MG63 (cell line): ENCODE data around the gene IPCEF1. TPM values are rescaled to one million over a fixed set of nuclear protein-coding genes. Genes with fewer than 3 reads are reported as not detected.
A peak's percentile ranks its signal among the peaks of the same experiment; 100 is the strongest.
"Not testable (repeated sequence)": the region's sequence is repeated elsewhere in the genome, so short reads cannot be mapped to it uniquely, and the experiment has no call there.

Source experiments
- DNase-seq: peaks from one replicate; pipeline ENCODE4 v3.0.0-alpha.2; 2020
- H3K27me3 ChIP-seq: fragments of 250-450 bp; sonication (Bioruptor Pico); 2 replicates; pipeline ENCODE4 v1.5.1; 2020; ENCODE audit warnings: mild to moderate bottlenecking, moderate library complexity
- H3K36me3 ChIP-seq: fragments of 250-450 bp; sonication (Bioruptor Pico); 2 replicates; pipeline ENCODE4 v1.5.1; 2020; ENCODE audit warnings: mild to moderate bottlenecking, moderate library complexity
- H3K4me3 ChIP-seq: fragments of 250-450 bp; sonication (Bioruptor Pico); 2 replicates; pipeline ENCODE4 v1.5.1; 2020; ENCODE audit warnings: mild to moderate bottlenecking, moderate library complexity
- H3K9me3 ChIP-seq: fragments of 250-450 bp; sonication (Bioruptor Pico); 2 replicates; pipeline ENCODE4 v1.5.1; 2020; ENCODE audit warnings: mild to moderate bottlenecking, moderate library complexity
- total RNA-seq: library from RNA; depleted of rRNA; stranded (reverse); fragments of >200 nt; shearing (Covaris generic); gene quantifications from 2 replicates; pipeline ENCODE4 v1.2.3, GENCODE V29; 2014; ENCODE audit warnings: low replicate concordance

IPCEF1 gene
- total RNA-seq, 1 experiment from 2014 or later = not detected

DNA sequence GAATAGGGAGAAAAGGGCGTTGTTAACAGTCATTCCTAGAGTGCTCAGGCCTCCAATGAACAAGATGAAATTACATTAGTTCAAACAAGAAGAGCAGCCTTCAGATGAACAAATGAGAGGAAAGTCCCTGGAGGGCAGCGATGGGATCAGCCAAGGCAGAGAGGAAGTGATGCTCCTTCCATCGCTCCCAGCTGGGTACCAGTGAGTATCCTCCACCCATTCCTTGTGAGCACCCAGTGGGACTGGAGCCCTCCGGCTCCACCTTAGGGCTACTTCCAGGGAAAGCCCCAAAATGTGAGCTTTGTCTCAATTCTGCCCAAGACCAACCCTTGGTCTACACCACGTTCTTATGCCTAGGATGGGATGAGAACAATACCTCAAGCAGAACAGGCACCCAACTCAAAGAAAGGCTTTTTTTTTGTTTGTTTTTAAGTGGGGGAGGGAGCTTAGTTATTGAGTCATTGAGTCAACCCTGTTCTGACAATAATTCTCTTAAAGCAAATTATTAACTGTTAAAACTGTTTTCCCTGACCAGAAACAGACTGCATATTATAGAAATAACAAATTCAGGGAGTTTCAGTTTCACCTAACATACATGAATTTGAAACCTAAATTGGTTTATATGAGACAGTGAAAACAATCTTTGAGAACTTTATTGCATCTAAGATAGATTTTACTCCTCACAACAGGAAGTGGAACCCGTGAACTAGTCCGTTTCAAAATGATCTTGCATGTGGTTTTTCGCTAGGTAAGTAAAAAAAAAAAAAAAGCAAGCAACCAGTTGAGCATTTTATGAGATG, 106.9 kb downstream of the IPCEF1 start:
- Histone ChIP-seq H3K27me3 (no peaks in the 10 kb centered on the region), H3K36me3 (no peaks in the 10 kb centered on the region)

DNA sequence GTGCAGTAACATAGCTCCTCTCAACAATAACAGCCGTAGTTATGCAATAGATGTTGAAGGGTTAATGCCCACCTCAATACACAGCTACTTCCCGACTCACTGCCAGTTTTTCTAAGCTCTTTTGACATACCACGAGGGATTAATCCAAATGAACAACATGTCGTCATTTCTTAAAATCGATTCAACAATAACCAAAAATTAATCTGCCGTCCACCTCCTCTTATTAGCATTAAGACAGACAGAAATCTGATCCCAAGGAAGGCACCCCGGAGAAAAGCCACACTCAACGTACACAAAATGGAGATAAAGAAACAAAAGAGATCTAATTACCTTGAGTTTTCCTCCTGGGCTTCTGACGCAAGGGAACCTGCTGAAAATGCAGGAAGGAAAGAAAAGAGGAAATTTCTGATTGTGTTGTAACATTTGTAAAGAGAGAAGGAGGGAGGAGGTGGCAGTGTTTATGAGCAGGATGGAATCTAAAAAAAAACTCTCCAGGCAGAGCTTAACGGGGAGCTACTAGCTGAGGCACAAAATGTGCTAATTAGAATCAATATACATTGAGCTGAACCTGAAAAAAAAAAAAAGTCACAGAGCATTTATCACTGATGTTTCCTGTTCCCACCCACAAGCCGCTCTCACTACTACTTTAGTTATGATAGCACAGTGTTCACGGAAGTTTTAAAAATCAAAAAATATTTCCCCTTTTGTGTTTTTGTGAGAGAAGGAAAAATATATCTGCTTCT, 109.3 kb downstream of the IPCEF1 start:
- H3K4me3 ChIP-seq = no peak overlapping the region
- no peaks in the 10 kb centered on the region for H3K36me3 ChIP-seq
- H3K27me3 ChIP-seq = no peaks in the 10 kb centered on the region
- no peaks in the 10 kb centered on the region for H3K9me3 ChIP-seq
- DNase-seq = no peak

More for the DNA sequence above, 106.9 kb downstream of the IPCEF1 start:
- DNase-seq = no peak
- Histone ChIP-seq H3K4me3 (no peak overlapping the region), H3K9me3 (no peaks in the 10 kb centered on the region)

DNA sequence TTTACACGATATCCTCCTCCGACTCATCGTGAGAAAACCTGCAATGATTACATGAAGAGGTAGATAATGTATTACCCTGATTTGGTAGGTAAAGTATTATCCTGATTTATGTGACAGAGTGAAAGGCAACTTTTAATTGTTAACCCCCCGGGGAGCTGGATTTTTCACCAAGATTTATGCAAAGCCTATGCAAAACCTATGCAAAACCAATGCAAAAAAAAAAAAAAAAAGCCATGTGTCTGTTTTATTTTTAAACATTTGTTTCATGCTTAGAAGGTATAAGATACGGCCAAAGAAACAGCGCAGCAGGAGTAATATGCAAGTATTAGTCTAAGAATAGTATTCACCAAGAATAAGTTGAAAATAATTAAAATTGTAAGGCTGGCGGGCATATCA, 109.9 kb downstream of the IPCEF1 start:
- no peaks in the 10 kb centered on the region for H3K27me3 ChIP-seq
- no peak for DNase-seq
- H3K36me3 ChIP-seq = no peaks in the 10 kb centered on the region
- no peaks in the 10 kb centered on the region for H3K9me3 ChIP-seq
- no peak overlapping the region for H3K4me3 ChIP-seq

DNA sequence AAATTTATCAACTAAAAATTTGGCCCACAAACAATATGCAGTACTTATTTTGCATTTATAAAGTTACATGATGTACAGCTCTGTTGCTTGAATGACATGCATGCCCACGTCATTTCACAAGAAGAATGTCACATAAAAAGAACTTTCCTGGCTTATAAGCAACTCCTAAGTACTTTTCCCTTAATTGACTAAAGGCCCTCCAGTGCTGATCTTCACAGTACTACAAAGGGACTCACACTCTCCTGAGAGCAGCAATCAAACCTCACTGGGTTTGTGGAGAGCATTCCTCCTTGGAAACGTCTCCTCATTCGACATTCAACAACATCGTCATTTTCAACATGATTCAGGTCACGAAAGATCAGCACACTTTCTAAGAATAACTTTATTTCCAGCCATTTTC, 111.1 kb downstream of the IPCEF1 start:
- H3K9me3 ChIP-seq = no peaks in the 10 kb centered on the region
- no peaks in the 10 kb centered on the region for H3K36me3 ChIP-seq
- no peaks in the 10 kb centered on the region for H3K27me3 ChIP-seq
- H3K4me3 ChIP-seq = no peak overlapping the region
- no peak for DNase-seq

DNA sequence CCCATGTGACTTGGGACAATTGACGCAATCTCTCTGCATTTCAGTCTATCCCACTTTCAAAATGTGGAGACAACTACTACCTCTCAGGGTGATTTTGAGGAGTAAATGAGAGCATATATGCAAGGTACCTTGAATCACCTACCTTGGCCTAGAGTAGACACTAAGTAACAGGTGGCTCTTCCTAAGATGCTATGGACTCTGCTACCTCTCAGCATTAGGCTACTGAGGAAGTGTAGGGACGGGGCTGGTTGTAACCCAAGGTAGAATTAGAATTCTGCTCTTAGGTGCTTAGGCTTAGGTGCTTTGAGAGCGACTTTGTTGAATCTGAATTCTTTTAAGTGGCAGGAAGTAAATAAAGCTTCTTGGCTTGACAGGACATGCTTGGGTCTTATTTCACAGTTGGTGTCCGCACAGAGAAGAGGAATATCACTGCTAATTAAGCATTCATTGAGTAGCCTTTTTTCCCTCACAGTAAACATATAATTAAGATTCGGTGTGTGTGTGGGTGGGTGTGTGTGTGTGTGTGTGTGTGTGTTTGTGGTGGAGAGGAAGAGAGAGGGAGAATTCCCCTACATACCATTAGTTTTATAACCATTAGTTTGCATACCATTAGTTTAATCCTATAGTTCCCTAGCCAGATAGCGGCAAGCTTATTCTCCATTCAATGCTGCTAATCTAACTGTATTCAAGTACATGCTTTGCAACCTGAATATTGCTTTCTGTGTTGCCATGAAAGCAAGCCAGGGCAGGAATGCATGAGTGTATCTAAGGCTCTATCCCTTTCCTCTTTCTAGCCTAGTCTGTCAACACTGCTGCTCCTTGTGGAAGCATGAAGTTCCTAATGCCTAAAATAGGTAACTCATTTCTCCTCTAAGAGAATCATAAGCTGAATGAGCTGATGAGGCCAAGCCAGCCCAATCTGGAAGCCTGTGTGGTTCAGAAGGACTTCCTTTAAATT, 112.5 kb downstream of the IPCEF1 start:
- no peak for DNase-seq
- Histone ChIP-seq H3K36me3 (no peaks in the 10 kb centered on the region), H3K27me3 (no peaks in the 10 kb centered on the region), H3K4me3 (no peak overlapping the region), H3K9me3 (no peaks in the 10 kb centered on the region)

DNA sequence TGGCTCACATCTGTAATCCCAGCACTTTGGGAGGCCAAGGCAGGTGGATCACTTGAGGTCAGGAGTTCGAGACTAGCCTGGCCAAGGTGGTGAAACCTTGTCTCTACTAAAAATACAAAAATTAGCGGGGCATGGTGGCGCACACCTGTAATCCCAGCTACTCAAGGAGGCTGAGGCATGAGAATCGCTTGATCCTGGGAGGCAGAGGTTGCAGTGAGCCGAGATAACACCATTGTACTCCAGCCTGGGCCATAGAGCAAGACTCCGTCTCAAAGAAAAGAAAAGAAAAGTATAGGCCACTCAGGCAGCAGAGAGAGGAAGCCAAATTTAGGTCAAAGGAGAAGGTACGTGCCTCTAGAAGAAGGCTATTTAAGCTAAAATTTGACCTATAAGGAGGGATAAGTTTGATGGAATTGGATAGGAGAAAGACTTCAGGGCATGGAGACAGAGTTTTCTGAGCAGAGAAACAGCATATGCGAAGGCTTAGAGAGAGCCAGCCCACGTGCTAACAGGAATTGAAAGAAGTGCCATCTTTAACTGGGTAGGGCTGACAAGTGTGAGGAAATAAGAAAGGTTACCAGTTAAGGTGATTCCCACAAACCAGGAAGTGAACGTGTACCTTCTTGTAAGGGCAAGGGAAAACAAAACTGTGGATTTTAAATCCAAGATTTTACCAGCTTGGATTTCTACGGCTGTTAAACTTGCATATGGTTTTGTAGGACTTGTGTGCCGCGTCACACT, 113.8 kb downstream of the IPCEF1 start:
- no peaks in the 10 kb centered on the region for H3K9me3 ChIP-seq
- H3K36me3 ChIP-seq = no peaks in the 10 kb centered on the region
- no peak overlapping the region for H3K4me3 ChIP-seq
- H3K27me3 ChIP-seq = no peaks in the 10 kb centered on the region
- DNase-seq = no peak

DNA sequence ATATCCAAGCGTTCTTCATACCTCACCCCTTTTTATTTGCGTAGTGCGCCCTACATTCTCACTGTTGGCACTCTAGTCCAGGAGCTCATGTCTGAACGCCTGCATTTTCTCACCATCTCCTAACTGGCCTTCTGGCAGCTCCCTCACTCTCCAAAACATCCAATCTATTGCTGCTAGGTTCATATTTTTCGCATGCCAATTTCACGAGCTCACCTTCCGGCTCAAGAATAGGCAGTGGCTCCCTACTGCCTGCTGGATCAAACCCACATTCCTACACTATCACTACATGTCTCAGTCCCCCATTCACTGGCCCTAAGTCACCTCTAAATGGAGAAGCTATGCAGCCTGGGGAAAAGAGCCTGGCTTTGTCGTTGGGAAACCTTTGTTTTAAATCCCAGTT, 115.0 kb downstream of the IPCEF1 start:
- Histone ChIP-seq H3K9me3 (no peaks in the 10 kb centered on the region), H3K4me3 (no peak overlapping the region), H3K27me3 (no peaks in the 10 kb centered on the region), H3K36me3 (no peaks in the 10 kb centered on the region)
- DNase-seq = peak; percentile 15

DNA sequence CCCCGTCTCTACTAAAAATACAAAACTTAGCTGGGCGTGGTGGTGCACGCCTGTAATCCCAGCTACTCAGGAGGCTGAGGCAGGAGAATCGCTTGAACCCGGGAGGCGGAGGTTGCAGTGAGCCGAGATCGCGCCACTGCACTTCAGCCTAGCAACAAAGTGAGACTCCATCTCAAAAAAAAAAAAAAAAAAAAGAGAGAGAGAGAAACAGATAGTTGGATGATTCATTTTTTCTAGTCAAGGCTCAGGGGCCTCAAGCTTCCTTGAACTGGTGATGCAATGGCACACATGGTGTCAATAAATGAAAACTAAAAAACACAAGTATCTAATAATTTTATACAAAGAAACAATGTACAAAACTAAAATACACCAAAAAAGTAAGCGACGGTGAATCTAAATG, 115.5 kb downstream of the IPCEF1 start:
- H3K9me3 ChIP-seq, DNase-seq, H3K4me3 ChIP-seq, H3K27me3 ChIP-seq, H3K36me3 ChIP-seq: not testable (repeated sequence)

DNA sequence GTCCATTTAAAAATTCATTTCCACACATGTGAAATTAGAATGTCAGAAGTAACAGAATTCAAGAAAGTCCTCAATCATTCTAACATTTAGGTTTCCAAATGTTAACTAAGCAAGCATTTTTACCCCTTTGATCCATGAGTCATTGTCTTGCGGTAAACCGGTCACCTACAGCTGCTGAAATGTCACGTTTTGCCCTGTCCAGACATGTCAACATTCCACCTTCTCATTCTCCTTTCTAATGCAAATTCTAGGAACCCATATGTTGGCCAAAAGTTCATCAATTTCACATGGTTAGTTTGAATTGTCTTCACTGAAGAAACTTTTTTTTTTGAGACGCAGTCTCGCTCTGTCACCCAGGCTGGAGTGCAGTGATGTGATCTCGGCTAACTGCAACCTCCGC, 117.2 kb downstream of the IPCEF1 start:
- Histone ChIP-seq H3K36me3 (no peaks in the 10 kb centered on the region), H3K9me3 (no peaks in the 10 kb centered on the region), H3K4me3 (no peak overlapping the region), H3K27me3 (no peaks in the 10 kb centered on the region)
- DNase-seq = no peak

DNA sequence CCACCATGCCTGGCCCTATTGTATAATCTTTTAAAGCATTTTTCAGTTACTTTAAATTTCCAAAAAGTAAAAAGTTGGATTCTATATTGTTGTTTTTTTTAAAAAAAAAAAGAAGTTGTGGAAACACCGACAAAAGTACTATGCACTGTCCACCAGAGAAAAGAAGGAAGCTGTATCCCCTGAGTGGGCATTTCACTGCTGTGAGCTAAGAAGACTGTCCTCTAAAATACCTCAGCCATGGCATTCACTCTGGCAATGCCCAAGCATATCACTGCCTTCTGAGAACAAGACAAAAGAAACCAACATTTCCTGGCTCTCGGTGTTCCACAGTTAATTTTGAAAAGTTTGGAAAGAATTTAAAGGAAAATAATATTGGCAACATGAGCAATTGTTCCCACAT, 117.8 kb downstream of the IPCEF1 start:
- DNase-seq = no peak
- H3K36me3 ChIP-seq = no peaks in the 10 kb centered on the region
- H3K9me3 ChIP-seq = no peaks in the 10 kb centered on the region
- H3K27me3 ChIP-seq = no peaks in the 10 kb centered on the region
- H3K4me3 ChIP-seq = no peak overlapping the region

DNA sequence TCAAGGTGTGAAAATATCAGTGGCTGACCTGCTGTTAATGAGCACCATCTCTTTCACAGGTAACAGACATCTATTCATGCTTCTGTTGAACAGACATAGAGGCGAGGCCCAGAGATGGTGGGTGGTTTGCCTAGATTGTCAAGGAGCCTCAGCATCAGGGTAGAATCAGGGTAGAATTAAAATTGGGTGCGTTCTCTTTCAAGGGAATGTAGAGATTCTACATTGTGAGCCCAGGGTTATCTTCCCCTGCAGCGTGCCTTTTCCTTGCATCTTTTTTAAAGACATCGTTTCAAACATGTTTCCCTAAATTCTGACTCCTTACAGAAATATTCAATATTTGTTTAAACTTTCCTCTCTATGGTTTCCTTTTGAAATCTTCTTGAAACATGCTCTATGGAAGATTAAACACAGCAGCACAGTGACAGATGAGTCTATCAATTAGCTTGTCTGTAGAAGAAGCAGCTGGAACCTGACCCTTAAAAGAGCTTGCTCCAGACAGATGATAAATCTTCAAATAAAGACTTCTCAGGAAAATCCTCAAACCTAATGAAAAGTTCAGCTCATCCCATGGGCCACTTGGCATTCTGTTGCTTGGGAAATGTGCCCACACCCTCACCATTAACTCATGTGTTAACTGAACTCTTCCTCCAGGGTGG, 119.8 kb downstream of the IPCEF1 start:
- Histone ChIP-seq H3K9me3 (no peaks in the 10 kb centered on the region), H3K36me3 (no peaks in the 10 kb centered on the region), H3K4me3 (no peak overlapping the region), H3K27me3 (no peaks in the 10 kb centered on the region)
- DNase-seq = no peak

DNA sequence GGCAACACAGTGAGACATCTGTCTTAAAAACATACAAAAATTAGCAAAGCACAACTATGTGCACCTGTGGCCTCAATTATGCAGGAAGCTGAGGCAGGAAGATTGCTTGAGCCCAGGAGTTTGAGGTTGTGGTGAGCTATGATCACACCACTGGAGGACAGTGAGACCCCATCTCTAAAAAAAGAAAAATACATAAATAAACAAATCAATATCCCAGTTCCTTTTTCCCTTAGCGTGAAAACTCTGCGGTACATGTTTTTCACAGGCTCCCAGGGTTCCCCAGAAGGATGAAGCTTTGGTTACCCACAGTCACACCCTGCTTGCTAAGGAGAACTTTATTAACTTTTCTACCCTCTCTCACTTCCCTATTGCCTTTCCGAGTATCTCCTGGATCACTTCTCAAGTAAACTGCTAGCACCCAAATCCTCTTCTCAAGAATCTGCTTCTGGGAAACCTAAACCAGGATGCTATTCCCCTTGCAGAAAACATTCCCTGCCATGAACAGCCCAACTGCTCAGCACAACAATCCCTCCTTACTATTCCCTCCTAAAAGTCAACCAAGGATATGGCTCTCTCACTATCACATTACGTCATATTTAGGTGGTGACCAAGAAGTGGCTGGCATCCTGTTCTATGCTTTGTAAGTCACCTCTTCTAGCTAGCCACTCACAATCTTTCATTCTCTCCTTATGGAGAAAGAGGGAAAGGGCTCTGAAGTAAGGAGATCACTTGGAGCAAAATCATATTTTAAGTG, 122.4 kb downstream of the IPCEF1 start:
- H3K4me3 ChIP-seq = no peak overlapping the region
- no peaks in the 10 kb centered on the region for H3K36me3 ChIP-seq
- DNase-seq = no peak
- H3K27me3 ChIP-seq = no peaks in the 10 kb centered on the region
- no peaks in the 10 kb centered on the region for H3K9me3 ChIP-seq

DNA sequence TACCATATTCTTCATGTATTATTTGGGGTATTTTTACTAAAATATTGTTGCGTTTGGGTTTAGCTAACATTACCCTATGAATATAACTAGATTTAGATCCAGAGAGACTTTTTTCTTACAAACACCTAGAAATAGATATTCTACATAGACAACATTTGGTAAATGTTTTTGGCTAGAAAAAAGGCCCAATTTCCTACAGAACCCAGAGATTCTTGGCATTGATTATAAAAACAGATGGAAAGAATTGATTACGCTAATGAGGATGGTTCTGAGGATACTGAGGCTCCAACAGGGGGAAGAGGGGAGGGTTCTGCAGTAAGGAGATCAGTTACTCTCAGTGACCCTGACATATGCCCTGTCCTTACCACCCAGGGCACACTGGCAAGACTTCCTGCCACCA, 123.2 kb downstream of the IPCEF1 start:
- Histone ChIP-seq H3K4me3 (no peak overlapping the region), H3K9me3 (no peaks in the 10 kb centered on the region), H3K36me3 (no peaks in the 10 kb centered on the region), H3K27me3 (no peaks in the 10 kb centered on the region)
- DNase-seq = no peak

DNA sequence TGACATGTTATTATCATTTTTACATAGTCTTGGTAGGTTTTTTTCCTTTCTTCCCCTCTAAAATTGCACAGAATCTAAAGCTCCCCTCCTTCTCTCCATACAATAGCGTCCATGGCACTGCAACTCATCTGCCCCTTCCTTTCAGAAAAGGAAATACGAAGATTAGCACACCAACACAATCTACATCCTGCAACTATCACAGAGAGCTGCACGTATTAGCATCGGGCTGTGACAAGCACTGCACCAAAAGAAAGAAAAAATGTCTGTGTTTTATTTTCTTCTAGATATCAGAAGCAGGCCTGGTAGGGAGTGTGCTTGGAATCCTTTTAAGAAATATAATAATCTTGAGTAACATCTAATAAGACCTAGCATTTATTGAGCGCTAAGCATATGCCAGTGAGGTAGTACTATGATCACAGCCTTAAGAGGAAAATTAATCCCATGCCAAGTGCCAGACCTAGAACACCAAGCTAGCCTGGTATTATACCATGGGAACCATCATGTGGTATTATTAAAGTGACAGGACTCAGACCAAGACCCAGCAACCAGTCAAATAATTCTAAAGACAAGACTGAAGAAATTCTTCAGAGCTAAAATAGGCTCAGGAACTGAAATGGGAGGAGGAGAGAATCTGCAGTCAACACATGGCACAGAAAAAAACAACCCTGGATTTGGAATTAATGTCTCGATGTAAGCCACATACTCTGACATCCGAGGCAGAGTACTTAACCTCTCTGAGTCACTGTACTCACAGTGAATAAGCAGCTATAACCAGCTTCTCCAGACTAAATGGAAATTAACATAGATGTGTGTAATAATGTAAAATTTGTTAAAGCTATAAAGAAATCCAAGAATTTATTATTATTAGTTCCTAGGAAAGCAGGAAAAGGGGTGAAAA, 124.3 kb downstream of the IPCEF1 start:
- Histone ChIP-seq H3K9me3 (no peaks in the 10 kb centered on the region), H3K27me3 (no peaks in the 10 kb centered on the region), H3K36me3 (no peaks in the 10 kb centered on the region), H3K4me3 (no peak overlapping the region)
- no peak for DNase-seq
